Fibroblast of upper back skin (primary cell): Measurements from ENCODE around the gene KIF19.

Source experiments
- DNase-seq: peaks from one replicate; pipeline ENCODE4 v3.0.0-alpha.2; 2013

Gene KIF19

DNA sequence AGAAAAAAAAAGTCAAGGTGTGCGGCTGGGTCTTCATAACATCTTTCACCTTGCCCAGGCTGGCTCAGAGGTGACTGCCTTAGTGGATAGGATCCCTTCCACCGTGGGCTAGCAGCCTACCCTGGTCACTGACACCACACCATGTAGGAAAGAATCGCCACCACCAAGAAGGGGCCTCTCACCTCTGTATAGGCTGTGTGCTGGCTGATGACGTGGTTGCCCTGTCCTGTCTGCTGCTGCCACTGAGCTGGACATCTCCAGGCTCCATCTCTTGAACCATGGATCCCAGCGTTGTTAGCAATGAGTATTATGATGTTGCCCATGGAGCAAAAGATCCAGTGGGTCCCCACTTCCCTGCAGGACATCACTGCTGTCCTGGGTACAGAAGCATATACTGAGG is 41.2 kb downstream of the KIF19 start, which contains the start of gene GPR142:
Gene GPR142 (plus strand): TSS at position 301 of the 400 bp plus-strand sequence. CDS start 2,035 bp downstream, outside the sequence.
- DNase-seq = no peak

DNA sequence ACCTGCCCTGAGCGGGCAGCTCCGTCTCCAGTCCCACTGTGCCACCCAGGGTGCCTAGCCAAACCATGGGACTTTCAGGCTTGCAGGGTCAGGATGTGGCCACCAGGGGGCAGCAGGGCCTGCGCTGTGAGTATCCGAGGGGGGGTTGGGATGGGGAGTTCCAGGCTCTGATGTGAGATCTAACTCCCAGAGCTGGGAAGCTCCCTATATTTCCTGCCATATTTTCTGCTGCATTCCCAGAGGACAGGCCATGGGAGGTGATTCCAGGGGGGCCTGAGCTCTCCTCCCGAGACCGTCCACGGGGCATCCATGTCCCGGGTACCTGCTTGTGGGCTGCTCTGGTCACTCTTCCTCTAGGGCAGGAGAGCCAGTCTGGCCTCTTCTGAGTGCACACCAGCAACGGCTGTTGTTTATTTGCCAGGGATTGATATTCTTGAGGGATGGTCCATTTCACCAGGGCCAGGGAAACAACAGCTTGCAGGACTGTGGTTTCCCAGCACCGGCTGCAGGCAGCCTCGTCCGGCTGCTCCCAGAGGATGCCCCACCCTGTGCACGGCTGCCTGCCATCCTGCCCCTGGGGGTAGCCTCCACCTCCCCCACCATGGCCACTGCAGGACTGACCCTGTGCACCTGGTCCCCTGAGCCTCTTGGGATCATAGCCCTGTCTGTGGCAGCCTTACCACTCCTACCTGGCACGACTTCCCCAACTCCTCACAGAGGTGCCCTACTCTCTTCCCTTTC is 42.5 kb downstream of the KIF19 start:
- DNase-seq = peak; percentile 51

DNA sequence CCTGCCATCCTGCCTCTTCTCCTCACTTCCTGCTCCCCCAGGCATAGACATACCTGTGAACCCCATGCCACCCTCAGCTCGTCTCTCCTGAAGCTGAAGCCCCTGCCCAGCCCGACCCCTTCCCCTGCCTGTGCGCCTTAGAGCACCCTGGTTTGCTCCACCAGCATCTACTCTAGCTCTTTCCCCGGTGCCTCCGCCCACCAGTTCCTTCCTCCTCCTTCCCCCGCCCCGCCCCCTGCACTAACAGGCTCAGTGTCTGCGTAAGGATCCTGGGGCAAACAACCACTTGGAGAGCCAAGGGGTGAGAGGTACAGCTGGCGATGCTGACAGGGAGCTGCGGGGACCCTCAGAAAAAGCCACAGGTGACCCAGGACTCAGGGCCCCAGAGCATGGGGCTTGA is 43.2 kb downstream of the KIF19 start:
- no peak for DNase-seq

DNA sequence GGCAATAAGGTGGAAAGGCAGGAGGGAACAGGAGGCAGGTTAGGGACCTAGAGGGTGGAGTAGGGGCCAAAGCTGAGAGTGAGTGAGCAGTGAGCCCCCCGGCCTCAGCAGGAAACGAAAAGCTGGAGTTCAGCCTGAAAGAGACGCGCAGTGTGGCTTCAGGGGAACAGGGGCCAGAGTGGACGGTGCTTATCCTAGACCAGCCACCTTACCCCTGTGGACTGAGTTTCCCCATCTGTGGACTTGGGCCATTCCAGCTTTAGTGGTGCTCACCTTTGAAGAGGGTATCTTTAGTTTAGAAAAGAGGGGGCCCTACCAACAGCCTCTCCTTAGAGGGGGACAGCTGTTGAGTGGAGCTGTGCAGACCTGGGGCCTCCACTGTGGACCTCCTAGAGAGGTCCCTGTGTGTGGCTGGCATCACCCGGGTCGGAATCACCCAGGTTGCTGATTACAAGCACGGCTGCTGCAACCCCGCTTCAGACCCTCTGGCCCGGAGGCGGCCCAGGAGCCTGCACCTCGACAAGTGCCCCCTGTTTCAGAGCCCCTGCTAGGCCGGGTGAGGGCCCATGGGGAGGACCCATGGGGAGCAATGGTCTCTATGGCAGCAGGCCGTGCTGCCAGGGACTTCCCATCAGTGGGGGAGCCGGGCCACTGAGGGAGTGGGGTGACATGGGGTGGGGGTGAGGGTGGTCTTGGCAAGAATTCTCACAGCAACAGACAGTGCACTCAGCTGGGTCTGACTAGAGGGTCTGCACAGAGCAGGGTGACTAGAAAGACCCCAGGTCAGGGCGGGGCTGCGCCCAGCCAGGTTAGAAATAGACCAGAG is 43.9 kb downstream of the KIF19 start:
- no peak for DNase-seq

DNA sequence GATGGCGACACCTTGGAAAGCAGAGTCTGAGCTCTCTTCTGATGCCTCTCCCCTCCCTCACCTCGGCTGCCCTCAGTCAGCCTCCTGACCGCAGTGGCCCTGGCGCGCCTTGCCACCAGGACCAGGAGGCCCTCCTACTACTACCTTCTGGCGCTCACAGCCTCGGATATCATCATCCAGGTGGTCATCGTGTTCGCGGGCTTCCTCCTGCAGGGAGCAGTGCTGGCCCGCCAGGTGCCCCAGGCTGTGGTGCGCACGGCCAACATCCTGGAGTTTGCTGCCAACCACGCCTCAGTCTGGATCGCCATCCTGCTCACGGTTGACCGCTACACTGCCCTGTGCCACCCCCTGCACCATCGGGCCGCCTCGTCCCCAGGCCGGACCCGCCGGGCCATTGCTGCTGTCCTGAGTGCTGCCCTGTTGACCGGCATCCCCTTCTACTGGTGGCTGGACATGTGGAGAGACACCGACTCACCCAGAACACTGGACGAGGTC is 45.7 kb downstream of the KIF19 start:
- no peak for DNase-seq

DNA sequence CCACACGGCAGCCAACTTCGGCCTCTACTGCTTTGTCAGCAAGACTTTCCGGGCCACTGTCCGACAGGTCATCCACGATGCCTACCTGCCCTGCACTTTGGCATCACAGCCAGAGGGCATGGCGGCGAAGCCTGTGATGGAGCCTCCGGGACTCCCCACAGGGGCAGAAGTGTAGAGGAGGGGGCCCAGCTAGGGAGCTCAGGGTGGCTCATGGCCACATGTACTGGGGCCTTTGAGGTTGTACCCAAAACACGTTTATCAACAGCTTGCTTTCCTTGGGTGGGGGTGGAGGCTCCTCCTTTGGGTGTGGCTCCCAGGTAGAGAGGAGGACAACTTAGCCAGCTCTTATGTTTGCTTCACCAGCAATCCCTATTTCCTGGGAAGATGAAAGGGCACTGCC is 46.4 kb downstream of the KIF19 start:
- DNase-seq = no peak

DNA sequence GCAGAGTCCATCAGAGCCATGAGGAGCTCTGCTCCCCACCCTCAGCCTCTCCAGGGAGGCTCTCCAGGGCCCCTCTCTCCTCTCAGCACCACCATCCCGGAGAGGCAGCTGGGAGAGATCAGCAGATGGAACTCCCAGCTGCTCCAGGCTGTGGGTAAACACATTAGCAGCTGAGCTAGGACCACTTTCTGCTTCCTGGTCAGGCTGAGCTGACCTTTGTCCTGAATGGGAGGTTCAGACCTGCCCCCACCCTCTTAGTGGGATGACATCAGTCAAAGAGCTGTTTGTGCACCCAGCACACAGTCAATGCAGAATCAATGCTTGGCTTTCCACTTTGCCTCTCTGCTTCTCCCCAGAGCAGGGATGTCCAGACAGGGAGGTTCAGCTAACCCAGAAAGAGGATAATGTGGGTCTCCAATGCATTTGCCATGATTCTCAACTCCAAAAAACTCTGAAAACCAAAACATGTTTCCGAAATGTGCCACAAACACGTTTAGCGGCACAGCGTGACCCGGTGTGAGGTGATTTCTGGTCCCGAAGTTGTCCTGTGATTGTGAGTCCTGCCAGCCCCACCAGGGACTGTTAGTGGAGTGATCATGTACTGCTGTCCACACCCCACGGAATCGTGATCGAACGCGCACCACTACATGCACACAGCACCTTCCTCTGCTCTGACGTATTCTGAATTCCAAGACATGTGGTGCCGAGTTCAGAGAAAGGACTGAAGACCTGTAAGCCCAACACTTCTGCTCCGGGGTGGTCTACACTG is 48.0 kb downstream of the KIF19 start:
- no peak for DNase-seq

DNA sequence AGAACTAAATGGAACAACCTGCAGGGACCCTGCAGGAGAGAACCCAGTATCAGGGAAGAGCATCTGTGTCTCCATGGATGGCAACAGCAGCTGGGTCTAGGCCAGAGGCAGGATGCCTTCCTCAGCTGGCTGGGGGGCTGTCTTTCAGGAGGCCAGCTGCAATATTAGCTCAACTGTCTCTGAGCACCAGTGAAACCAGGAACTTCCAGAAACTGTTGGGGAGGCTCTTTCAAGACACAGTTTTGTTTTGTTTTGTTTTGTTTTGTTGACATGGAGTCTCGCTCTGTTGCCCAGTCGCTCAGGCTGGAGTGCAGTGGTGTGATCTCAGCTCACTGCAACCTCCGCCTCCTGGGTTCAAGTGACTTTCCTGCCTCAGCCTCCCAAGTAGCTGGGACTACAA is 48.8 kb downstream of the KIF19 start:
- no peak for DNase-seq

DNA sequence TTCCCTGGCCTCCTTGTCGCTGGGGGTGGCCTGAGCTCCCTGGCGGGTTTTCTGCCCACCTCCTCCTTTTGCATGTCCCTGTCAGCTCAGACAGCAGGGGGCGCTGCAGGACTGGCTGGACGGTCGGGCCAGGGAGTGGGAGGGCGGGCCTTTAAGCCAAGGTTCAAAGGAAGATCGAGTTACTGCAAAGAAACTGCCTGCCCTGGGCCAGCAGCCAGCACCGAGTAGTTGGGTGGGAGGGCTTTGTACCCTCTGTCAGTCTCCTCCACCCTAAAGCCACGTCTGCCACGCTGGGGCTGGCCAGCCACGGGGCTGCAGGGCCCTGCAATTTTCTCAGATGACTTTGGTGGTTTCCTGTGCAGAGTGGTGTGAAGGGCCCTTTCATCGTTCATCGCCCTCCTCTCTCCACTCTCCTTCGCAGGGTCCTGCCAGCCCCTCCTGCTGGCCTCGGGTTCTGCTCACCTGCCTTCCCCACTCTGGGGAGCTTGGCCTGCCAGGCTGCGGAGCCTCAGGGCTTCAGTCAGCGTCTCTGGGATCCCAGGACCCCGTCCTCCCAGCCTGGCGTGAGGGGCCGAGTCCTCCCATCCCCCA is 53.6 kb downstream of the KIF19 start:
- DNase-seq = peak; percentile 74

DNA sequence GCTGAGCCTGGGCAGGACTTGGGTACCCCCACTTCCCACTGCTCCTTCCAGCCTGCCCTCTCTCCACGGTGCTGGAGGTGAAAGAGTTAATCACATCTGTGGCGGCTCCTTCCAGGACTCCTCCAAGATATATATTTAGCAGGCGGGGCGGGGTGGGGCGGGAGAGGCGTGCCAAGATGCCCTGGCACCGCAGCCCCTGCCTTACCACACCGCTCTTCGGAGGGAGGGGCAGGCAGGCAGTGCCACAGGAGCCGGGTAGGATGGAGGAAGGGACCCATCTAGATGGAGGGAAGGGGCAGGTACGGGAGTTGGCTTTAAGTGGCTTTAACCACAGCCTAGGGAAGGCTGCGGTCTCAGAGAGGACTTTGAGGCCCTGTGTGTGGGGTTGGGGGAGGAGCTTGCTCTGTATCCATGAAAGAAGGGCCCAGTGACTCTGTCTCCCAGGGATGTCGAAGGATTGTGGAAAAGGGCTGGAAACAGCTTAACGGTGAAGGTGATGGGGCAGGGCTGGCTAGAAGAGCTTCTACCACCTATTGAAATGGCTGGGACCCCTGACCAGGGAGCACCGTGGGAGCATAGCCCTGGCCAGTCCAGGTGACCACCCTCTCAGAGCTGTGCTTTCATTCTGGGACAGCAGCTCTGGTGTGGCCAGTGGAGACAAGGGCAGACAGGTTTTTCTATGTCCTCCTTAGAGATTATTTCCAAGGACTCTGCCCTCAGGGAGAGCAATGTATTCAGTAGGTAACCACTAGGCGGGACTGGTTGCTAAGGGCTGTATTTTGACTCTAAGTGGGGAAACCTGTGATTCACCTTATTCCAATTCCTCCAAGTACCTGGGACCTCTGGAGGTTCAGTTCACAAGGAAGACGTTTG is 54.3 kb downstream of the KIF19 start:
- no peak for DNase-seq

DNA sequence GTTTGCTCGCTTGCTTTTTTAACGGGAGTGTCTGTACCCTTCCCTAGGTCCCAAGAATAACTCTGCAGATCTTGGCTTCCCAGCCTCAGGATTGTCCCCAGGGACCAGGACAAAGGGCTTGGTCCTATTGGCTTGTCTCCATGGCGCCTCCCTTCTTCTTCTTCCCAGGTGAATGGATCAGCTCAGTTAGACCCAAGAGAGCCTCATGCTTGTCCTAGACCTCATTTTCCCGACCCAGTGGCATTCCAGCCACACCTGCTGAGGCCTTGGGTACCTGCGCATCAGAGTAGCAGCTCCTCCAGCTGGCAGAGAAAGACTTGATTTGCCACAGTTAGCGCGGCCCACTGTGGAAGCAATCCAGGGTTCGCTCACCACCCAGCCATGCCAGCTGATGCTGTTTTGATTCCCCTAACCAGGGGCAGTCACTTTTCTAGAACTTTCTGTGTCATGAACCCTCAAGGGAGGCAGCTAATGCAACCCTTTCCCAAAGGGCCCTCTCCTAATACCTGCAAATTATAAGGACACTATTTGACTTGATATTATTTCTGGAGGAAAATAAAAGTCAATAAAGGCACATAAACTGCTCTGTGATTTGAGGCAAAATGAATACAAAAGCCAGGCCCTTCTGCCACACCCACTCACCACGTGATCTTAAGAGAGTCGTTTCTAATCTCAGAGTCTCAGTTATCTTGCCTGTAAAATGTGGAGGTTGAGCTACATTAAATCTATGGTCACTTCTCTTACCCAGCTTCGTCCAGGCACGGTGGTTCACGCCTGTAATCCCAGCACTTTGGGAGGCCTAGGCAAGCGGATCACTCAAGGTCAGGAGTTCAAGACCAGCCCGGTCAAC is 55.2 kb downstream of the KIF19 start:
- DNase-seq = no peak

DNA sequence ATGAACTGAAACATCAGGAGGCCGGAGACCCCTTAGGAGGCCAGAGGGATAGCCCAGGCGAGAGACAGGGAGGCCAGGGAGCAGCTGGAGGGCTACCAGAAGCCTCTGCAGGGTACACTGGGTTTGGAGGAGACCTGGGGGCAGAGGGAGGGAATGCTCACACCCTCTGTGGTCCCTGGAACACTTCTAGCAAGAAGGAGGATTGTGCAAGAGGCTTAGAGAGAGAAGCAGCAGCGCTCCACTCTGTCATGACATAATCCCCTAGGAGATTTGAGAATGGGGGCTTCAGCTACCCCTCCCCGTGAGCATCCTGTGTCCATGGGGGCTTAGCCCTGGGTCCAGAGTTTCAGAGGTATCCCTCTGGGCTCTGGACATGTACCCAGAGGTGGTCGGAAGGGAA is 57.1 kb downstream of the KIF19 start:
- DNase-seq = no peak

DNA sequence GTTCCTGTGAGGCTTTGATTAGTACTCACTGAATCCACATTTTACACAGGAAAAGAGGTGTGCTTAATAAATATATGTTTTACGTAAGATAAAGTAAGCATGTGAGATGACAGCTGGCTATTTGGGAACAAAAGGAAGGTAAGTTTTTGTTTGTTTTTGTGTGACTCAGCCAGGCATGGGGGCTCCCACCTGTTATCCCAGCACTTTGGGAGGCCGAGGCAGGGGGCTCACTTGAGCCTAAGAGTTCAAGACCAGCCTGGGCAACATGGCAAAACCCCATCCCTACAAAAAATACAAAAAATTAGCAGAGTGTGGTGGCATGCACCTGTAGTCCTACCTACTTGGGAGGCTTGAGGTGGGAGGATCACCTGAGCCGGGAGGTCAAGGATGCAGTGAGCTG is 59.2 kb downstream of the KIF19 start:
- DNase-seq = no peak

DNA sequence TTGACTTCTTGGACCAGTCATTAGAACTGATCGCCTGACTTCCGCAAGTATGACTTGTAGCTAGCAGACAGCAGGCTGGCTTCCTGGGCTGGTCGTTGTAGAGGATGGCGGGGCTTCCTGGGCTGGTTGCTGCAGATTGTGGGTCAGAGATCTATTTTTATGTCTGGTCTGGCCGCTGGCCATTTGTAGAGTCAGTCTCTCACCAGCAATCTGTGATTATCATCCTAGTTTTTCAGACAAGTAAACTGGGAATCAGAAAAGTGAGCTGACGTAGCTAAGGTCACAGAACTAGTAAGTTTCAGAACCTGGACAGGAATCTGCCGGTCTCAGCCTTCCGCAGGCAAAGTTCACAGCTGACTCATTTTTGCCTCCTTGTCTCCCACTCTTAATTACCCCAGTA is 60.4 kb downstream of the KIF19 start:
- peak; percentile 9 for DNase-seq

DNA sequence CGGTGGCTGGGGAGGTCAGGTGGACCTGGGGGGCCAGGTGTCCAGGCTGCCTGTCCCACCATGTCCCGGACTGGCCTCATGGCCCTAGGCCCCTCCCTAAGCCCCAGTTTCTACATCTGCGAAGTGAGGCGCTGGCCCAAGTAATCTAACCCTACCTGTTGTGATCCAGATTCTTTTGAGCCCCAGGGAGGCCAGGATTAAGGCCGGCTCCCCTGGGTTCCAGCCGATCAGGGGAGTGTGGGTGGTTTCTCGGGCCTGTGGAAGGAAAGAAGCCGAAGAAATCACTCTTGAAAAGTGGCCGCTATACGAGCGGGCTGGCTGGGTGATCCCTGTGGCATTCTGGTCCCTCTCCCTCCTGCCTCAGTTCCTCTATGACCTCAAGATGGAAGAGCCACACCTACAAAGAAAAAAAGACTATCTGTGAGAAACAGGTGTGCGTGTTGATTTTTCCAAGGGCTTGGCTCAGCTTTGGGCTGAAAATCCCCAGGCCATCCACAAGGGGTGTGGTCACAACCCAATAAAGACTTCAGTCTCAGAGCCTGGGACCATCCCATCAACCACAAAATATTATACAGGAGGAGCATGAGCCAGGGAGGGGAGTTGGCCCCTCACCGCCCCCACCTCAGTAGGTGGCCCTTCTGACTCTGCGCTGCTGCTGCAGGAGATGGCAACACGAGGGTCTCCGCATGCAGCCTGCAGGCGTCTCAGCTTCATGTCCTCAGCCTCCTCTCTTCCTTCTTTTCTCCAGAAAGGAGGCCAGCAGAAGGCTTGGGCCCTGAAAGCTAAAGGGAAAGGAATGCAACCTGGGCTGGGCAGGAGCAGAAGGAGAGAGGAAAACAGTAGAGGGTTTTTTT is 61.6 kb downstream of the KIF19 start:
- no peak for DNase-seq

DNA sequence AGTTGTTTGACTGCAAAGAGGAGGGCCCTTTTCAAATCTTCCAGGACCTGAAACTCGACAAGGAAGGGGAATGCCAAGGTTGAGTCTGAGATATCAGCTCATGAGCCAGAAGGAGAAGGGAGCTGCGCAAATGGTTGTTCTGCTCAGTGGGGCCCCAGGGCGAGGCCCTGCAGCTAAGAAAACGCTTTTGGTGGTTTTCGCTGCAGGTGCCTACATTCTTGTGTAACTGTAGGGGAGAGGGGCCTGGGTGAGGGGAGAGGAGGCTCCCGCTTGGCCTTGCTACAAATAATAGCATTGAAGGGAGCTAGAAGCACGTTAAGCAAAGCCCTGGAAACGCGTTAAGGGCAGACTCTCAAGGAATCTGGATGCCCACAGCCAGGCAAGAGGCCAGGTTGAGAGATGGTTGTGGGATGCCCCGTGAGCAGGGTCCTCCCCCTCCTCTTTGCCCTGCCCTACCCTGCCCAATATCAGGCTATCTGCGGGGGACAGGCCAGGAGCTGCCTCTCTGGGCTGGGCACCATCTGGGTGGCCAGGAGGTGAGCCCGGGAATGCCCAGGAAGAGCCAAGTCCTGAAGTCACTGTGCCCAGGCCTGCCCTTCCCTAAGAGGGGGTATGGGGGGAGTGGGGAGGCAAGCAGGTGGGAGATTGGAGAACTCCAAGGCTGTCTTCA is 63.2 kb downstream of the KIF19 start:
- DNase-seq = no peak

DNA sequence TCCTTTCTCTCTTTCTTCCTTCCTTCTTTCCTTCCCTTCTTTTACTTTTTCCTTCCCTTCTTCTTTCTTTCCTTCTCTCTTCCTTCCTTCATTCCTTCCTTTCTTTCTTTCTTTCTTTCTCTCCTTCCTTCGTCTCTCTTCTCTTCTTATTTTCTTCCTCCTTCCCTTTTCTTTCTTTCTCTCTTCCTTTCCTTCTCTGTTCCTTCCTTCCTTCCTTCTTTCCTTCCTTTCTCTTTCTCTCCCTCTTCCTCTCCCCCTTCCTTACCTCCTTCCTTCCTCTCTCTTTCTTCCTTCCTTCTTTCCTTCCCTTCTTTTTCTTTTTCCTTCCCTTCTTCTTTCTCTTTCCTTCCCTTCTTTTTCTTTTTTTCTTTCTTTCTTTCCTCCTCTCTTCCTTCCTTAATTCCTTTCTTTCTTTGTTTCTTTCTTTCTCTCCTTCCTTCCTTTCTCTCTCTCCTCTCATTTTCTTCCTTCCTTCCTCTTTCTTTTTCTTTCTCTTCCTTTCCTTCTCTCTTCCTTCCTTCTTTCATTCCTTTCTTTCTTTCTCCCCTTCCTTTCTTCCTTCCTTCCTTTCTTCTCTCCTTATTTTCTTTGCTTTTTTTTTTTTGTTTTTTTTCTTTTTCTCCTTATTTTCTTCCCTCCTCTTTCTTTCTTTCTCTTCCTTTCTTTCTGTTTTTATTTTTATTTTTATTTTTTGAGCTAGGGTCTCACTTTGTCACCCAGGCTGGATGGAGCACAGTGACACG is 64.1 kb downstream of the KIF19 start:
- no peak for DNase-seq
